ENCODE data around the gene GSAP.
A peak's percentile ranks its signal among the peaks of the same experiment; 100 is the strongest.

GSAP gene

DNA sequence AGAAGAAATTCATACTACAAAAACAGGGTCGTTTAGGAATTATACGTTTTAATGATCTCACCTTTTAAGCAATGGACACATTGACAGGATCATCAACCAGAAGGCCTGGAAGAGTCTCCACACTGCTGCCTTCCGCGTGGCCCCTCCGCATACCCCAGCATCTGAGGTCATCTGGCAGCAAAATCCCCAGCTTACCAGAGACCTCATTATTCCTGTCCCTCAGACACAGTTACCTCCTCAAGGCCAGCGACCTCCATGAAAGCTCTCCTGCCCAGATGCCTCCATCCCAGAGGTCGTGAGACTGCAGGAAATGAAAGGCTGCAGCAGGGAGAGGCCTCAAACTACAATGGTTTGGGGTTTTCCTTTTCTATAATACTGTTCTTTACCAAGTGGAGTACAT, 14.8 kb upstream of the GSAP start:
- DNase-seq (ENCODE audit: low spot score in 2 of 2) (no peak), ATAC-seq (replicated peaks; ENCODE audit: extremely low read depth, poor library complexity, severe bottlenecking) (no peak)
- H3K36me3 Mint-ChIP-seq (ENCODE audit: insufficient read depth) = no peaks in the 10 kb centered on the region
- H3K4me3 Mint-ChIP-seq = no peak overlapping the region
- peaks cover 19% of the 10 kb centered on the region for H3K4me1 Mint-ChIP-seq
- no peaks in the 10 kb centered on the region for H3K27me3 Mint-ChIP-seq
- H3K27ac Mint-ChIP-seq (ENCODE audit: low read depth) = no peak overlapping the region
- H3K9me3 Mint-ChIP-seq = no peaks in the 10 kb centered on the region

DNA sequence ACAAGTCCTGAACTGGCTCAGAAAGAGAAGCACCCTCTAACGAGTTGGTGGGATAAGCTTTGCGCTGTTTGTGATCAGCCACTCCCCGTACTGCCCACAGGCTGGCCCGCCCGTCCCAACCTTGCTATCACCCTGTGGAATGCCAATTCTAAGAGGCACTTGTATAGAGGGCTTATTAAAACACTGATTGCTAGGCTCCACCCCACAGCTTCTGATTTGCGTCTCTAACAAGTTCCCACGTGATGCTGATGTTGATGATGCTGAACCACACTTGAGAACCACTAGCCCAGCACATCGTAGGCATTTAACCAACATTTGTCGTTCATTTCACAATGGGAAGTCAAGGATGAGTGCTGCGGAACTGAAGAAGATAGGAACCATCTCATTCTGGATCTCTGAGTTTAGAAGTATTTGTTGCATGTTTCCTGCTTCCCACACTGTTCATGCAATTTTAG, 12.7 kb upstream of the GSAP start:
- H3K4me1 Mint-ChIP-seq = peaks cover 19% of the 10 kb centered on the region
- ATAC-seq (replicated peaks; ENCODE audit: extremely low read depth, poor library complexity, severe bottlenecking) (peak; percentile 94), DNase-seq (ENCODE audit: low spot score in 2 of 2) (no peak)
- no peaks in the 10 kb centered on the region for H3K27me3 Mint-ChIP-seq
- H3K36me3 Mint-ChIP-seq (ENCODE audit: insufficient read depth) = no peaks in the 10 kb centered on the region
- peak overlapping the region; percentile 9 for H3K27ac Mint-ChIP-seq (ENCODE audit: low read depth)
- H3K4me3 Mint-ChIP-seq = no peak overlapping the region
- no peaks in the 10 kb centered on the region for H3K9me3 Mint-ChIP-seq

DNA sequence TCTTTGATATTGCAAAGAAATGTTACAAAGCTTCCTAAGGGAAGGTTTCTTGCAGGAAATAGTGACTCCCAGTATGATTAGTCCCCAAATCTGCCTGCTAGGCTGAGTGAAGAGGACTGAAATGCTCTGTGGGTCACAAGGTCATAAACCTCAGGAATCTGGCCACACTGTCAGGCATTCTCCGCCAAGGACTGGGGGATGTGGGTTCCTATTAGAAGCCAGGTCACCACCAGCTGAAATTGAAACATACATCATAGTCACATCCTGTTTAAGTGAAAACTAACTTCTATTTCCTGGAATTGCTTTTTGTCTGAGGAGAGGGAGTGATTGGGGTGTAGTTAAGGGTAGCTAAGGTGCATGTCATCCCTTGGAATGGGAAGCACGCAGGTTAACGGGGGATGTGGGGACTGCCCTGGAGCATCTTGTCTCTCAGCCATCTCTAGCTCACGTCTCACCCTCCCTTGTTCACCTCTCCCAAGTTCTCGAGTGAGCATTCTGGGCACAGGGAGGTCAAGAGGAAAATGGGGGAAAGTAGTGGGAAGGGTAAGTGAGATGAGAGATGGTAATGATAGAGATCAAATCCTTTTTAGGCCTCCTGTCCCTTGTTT, 12.0 kb upstream of the GSAP start:
- DNase-seq (ENCODE audit: low spot score in 2 of 2) = no peak
- no peak for ATAC-seq (replicated peaks; ENCODE audit: extremely low read depth, poor library complexity, severe bottlenecking)
- Mint-ChIP-seq H3K4me1 (peaks cover 19% of the 10 kb centered on the region), H3K4me3 (peak overlapping the region; percentile 52), H3K27me3 (no peaks in the 10 kb centered on the region), H3K27ac (ENCODE audit: low read depth) (peak overlapping the region; percentile 78), H3K36me3 (ENCODE audit: insufficient read depth) (no peaks in the 10 kb centered on the region), H3K9me3 (no peaks in the 10 kb centered on the region)

- ATAC-seq (replicated peaks; ENCODE audit: extremely low read depth, poor library complexity, severe bottlenecking) (no peak), DNase-seq (ENCODE audit: low spot score in 2 of 2) (no peak)
- Mint-ChIP-seq H3K4me3 (no peak overlapping the region), H3K36me3 (ENCODE audit: insufficient read depth) (no peaks in the 10 kb centered on the region), H3K4me1 (peaks cover 19% of the 10 kb centered on the region), H3K9me3 (no peaks in the 10 kb centered on the region), H3K27me3 (no peaks in the 10 kb centered on the region), H3K27ac (ENCODE audit: low read depth) (no peak overlapping the region)
Measured at GRCh38 chr7:77426521-77427051, 10.4 kb upstream of the GSAP start.

DNA sequence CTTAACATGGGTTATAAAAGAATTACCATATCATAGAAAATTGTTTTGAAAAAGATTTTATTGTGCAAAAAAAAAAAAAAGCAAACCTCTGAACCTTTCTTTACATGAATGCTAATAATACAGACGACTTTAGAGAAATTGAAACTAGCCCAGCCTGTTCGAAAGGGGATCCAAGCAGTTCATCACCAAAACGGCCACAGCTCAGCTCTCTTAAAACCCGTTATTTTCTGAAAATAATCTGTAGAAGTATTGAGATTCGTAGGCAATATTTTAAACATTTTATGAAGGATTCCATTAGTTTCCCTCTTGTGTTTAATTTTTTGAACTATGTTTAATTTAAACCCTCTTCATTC, 9.9 kb upstream of the GSAP start:
- Mint-ChIP-seq H3K36me3 (ENCODE audit: insufficient read depth) (no peaks in the 10 kb centered on the region), H3K4me1 (peaks cover 19% of the 10 kb centered on the region), H3K4me3 (no peak overlapping the region), H3K9me3 (no peaks in the 10 kb centered on the region), H3K27ac (ENCODE audit: low read depth) (no peak overlapping the region), H3K27me3 (no peaks in the 10 kb centered on the region)
- no peak for ATAC-seq (replicated peaks; ENCODE audit: extremely low read depth, poor library complexity, severe bottlenecking)
- no peak for DNase-seq (ENCODE audit: low spot score in 2 of 2)

DNA sequence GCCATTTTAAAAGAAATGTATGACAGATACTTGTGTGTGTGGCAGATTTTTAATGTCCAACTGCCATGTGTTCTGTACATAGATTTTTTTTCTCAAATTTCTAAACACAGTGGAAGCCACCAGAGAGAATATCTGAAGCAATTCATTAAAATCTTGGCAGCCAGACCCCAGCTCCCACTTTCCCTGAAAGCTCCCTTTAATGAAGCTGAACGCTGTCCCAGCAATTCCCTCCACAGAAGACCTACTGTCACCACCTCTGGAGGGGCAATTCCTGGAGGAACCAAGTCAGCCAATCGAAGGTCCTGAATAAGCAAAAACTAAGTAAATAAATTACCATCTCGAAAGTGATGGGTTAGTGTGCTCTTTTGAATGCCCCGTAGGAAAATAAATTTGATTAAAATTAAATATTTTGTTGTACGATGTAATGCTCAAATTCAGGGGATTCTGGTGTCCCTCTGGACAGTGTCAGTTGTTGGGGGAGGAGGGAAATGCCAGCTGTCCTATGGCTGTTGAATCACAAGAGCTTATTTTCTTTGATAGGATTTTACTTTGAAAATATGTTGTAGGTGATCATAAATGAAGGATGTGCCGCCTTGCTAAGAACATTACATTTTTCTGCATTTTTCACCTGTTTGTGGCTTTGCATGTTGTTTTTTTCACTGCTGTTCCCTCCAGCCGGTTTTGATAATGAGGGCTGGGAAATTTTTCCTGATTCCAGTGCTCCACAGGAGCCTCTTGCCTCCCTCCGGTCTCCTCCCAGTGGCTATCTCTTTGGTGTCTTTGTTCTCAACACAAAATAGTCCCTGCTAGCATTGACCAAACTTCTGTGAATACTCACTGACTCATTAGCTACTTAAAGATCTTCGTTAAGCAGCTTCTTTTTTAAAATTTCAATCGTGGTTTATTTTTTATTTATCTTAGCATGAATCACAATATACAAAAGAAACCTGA, 9.2 kb upstream of the GSAP start:
- H3K9me3 Mint-ChIP-seq = no peaks in the 10 kb centered on the region
- peaks cover 19% of the 10 kb centered on the region for H3K4me1 Mint-ChIP-seq
- H3K27me3 Mint-ChIP-seq = no peaks in the 10 kb centered on the region
- no peak overlapping the region for H3K27ac Mint-ChIP-seq (ENCODE audit: low read depth)
- H3K4me3 Mint-ChIP-seq = no peak overlapping the region
- DNase-seq (ENCODE audit: low spot score in 2 of 2) = no peak
- H3K36me3 Mint-ChIP-seq (ENCODE audit: insufficient read depth) = no peaks in the 10 kb centered on the region
- no peak for ATAC-seq (replicated peaks; ENCODE audit: extremely low read depth, poor library complexity, severe bottlenecking)

GRCh38 chr7:77422500-77422899, 6.4 kb upstream of the GSAP start:
- DNase-seq (ENCODE audit: low spot score in 2 of 2) (no peak), ATAC-seq (replicated peaks; ENCODE audit: extremely low read depth, poor library complexity, severe bottlenecking) (no peak)
- no peaks in the 10 kb centered on the region for H3K27me3 Mint-ChIP-seq
- peaks cover 6% of the 10 kb centered on the region for H3K4me1 Mint-ChIP-seq
- H3K4me3 Mint-ChIP-seq = no peak overlapping the region
- H3K36me3 Mint-ChIP-seq (ENCODE audit: insufficient read depth) = no peaks in the 10 kb centered on the region
- no peak overlapping the region for H3K27ac Mint-ChIP-seq (ENCODE audit: low read depth)
- no peaks in the 10 kb centered on the region for H3K9me3 Mint-ChIP-seq

DNA sequence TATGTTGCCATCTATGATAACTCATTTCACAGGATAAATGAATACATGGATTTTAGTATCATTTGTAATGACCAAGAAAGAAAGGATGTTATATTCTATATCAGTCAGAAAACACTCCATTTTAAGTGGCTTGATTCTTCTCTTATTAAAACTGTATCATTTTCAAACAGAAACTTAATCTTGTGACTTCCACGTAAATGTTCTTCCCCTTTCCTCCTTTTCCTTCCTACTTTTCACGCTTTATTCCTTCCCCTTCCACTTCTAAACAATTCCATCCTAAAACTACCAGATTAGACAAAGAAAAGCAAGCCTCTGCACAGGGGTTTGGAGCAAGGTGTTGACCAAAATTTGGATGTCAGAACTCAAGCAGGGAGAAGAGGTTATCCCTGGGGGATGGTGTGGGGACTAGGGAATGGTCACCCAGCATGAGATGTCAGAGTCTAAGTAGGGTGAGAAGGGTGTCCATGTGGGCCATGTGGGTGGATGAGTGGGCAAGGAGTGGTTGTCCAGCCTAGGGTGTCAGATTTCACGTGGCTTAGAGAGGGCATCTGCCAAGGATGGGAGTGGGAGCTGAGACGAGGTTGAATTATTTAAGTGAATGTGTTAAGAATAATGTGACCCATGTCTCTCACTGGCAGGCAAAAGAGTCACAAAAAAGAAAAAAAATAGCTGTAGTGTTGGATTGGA, 5.0 kb upstream of the GSAP start:
- Mint-ChIP-seq H3K27ac (ENCODE audit: low read depth) (no peak overlapping the region), H3K4me3 (no peak overlapping the region), H3K36me3 (ENCODE audit: insufficient read depth) (peaks cover 1% of the 10 kb centered on the region), H3K9me3 (no peaks in the 10 kb centered on the region), H3K27me3 (no peaks in the 10 kb centered on the region), H3K4me1 (peaks cover 6% of the 10 kb centered on the region)
- ATAC-seq (replicated peaks; ENCODE audit: extremely low read depth, poor library complexity, severe bottlenecking) (no peak), DNase-seq (ENCODE audit: low spot score in 2 of 2) (no peak)

DNA sequence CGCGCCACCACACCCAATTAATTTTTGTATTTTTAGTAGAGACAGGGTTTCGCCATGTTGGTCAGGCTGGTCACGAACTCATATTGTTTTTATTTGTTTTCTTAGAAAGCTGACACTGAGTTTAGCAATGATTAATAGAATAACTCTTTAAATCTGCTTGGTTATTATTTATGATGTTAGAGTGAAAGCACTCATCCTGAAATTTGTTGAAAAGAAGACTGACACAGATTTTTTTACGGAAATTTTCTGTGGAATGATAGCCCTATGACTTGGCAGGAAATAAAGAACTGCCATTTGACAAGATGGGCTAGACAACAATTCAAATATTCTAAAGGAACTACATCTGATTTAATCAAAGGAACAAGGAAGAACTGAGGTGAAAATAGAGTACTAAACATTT, 4.3 kb upstream of the GSAP start:
- DNase-seq (ENCODE audit: low spot score in 2 of 2) (no peak), ATAC-seq (replicated peaks; ENCODE audit: extremely low read depth, poor library complexity, severe bottlenecking) (no peak)
- Mint-ChIP-seq H3K27ac (ENCODE audit: low read depth) (no peak overlapping the region), H3K4me3 (no peak overlapping the region), H3K9me3 (no peaks in the 10 kb centered on the region), H3K27me3 (no peaks in the 10 kb centered on the region), H3K4me1 (peaks cover 6% of the 10 kb centered on the region), H3K36me3 (ENCODE audit: insufficient read depth) (peaks cover 1% of the 10 kb centered on the region)

GRCh38 chr7:77419102-77419501, 3.0 kb upstream of the GSAP start:
- H3K27me3 Mint-ChIP-seq = no peaks in the 10 kb centered on the region
- no peak overlapping the region for H3K4me3 Mint-ChIP-seq
- ATAC-seq (replicated peaks; ENCODE audit: extremely low read depth, poor library complexity, severe bottlenecking) (no peak), DNase-seq (ENCODE audit: low spot score in 2 of 2) (no peak)
- H3K36me3 Mint-ChIP-seq (ENCODE audit: insufficient read depth) = peaks cover 1% of the 10 kb centered on the region
- H3K9me3 Mint-ChIP-seq = no peaks in the 10 kb centered on the region
- H3K27ac Mint-ChIP-seq (ENCODE audit: low read depth) = no peak overlapping the region
- H3K4me1 Mint-ChIP-seq = peaks cover 17% of the 10 kb centered on the region

- no peak for ATAC-seq (replicated peaks; ENCODE audit: extremely low read depth, poor library complexity, severe bottlenecking)
- no peaks in the 10 kb centered on the region for H3K9me3 Mint-ChIP-seq
- peaks cover 1% of the 10 kb centered on the region for H3K36me3 Mint-ChIP-seq (ENCODE audit: insufficient read depth)
- no peak overlapping the region for H3K4me3 Mint-ChIP-seq
- no peaks in the 10 kb centered on the region for H3K27me3 Mint-ChIP-seq
- DNase-seq (ENCODE audit: low spot score in 2 of 2) = no peak
- no peak overlapping the region for H3K27ac Mint-ChIP-seq (ENCODE audit: low read depth)
- peaks cover 30% of the 10 kb centered on the region for H3K4me1 Mint-ChIP-seq
Measured at GRCh38 chr7:77417801-77418200, 1.7 kb upstream of the GSAP start.

- no peaks in the 10 kb centered on the region for H3K9me3 Mint-ChIP-seq
- H3K4me3 Mint-ChIP-seq = peak overlapping the region; percentile 78
- H3K27ac Mint-ChIP-seq (ENCODE audit: low read depth) = peak overlapping the region; percentile 65
- ATAC-seq (replicated peaks; ENCODE audit: extremely low read depth, poor library complexity, severe bottlenecking) (no peak), DNase-seq (ENCODE audit: low spot score in 2 of 2) (peak in 1 of 2 donors; percentile 11)
- H3K4me1 Mint-ChIP-seq = peaks cover 36% of the 10 kb centered on the region
- H3K27me3 Mint-ChIP-seq = no peaks in the 10 kb centered on the region
- H3K36me3 Mint-ChIP-seq (ENCODE audit: insufficient read depth) = peaks cover 1% of the 10 kb centered on the region
Measured at GRCh38 chr7:77416621-77417371, 647 bp upstream of the GSAP start.
